Kidney (tissue), 14 donors: Measurements from ENCODE around the gene OGA. TPM values are rescaled to one million over a fixed set of nuclear protein-coding genes. Genes with fewer than 3 reads are reported as not detected.

Experiments
- DNase-seq, 5 donors: peaks; one replicate each; pipeline ENCODE4 v3.0.0-alpha.2; 2013 to 2020
- FAIRE-seq: peaks from 2 replicates; lab custom pipeline; 2012; peaks lifted over from hg19 to GRCh38; lab: Jason Lieb, UNC
- H3K27ac ChIP-seq, 2 donors: one replicate each; pipeline ENCODE4 v1.7.0; 2013; ENCODE audit warnings: low read depth in 2 of 2, low read length in 2 of 2, inconsistent platforms in 1 of 2
- H3K27me3 ChIP-seq: one replicate; pipeline ENCODE4 v1.7.1; 2013; ENCODE audit warnings: low read length, inconsistent platforms; ENCODE audit not compliant: control insufficient read depth, insufficient read depth
- H3K36me3 ChIP-seq, 3 donors: one replicate each; pipeline versions ENCODE4 v1.7.0 to v1.7.1; 2013; ENCODE audit warnings: low read length in 3 of 3, control low read depth in 1 of 3, inconsistent platforms in 1 of 3; ENCODE audit not compliant: insufficient read depth in 3 of 3, control insufficient read depth in 2 of 3
- H3K4me1 ChIP-seq, 3 donors: one replicate each; pipeline versions ENCODE4 v1.7.0 to v1.7.1; 2013; ENCODE audit warnings: low read length in 3 of 3, inconsistent platforms in 1 of 3, low read depth in 1 of 3; ENCODE audit not compliant: control insufficient read depth in 2 of 3, insufficient read depth in 2 of 3
- H3K4me3 ChIP-seq, 3 donors: one replicate each; pipeline versions ENCODE4 v1.7.0 to v1.8.1; 2013; ENCODE audit warnings: low read length in 3 of 3, control low read depth in 1 of 3, inconsistent platforms in 1 of 3
- H3K9ac ChIP-seq, 3 donors: one replicate each; pipeline versions ENCODE4 v1.7.0 to v1.7.1; 2013; ENCODE audit warnings: low read length in 3 of 3, control low read depth in 1 of 3, inconsistent platforms in 1 of 3
- H3K9me3 ChIP-seq, 3 donors: one replicate each; pipeline versions ENCODE4 v1.7.0 to v1.7.1; 2013; ENCODE audit warnings: low read length in 3 of 3, control low read depth in 1 of 3, inconsistent platforms in 1 of 3; ENCODE audit not compliant: control insufficient read depth in 2 of 3, insufficient read depth in 1 of 3
- CTCF ChIP-seq: IDR thresholded peaks from 3 replicates; pipeline ENCODE4 v1.5.1; 2012; ENCODE audit warnings: mild to moderate bottlenecking, moderate library complexity, borderline replicate concordance; ENCODE audit not compliant: insufficient read depth; ENCODE audit errors: extremely low read depth
- intact Hi-C: fragments of 100-400 bp; cut with DNase I; formaldehyde crosslinking; loops from one replicate; pipeline ENCODE4 v1.11.1; 2022
- polyA plus RNA-seq: library from polyadenylated mRNA; stranded (reverse); fragments of 350-450 nt; fragmentation: Illumina TruSeq; extraction: RNeasy Lipid Tissue Mini Kit (QIAGEN cat#74804); gene quantifications from one replicate; pipeline ENCODE4 v1.2.3, GENCODE V29; 2014; ENCODE audit warnings: low read depth, low replicate concordance; ENCODE audit not compliant: insufficient read depth
- total RNA-seq: library from RNA; stranded (reverse); fragmentation: NEBNext Ultra II Directional; extraction: Animal tissue kit (Norgen Biotek cat#: 25700); gene quantifications from one replicate; pipeline ENCODE4 v1.2.1, GENCODE V29; 2021
- donor health status: control.
- donor health status: control.
- donor health status: control.
- donor health status: control.
- donor health status: control.
- donor health status: DM: yes; HTN: yes; CAD: no.
- donor health status: Normal renal cell carcinoma (clear cell type).

Gene OGA
- total and polyA plus RNA-seq, 2 donors from 2014 or later = 33.4 to 146 TPM

GRCh38 chr10:101828766-101829551, 10.7 kb upstream of the OGA start:
- FAIRE-seq (no peak), DNase-seq (peak in 3 of 5 donors; percentile 29 to 84 (median 80))

DNA sequence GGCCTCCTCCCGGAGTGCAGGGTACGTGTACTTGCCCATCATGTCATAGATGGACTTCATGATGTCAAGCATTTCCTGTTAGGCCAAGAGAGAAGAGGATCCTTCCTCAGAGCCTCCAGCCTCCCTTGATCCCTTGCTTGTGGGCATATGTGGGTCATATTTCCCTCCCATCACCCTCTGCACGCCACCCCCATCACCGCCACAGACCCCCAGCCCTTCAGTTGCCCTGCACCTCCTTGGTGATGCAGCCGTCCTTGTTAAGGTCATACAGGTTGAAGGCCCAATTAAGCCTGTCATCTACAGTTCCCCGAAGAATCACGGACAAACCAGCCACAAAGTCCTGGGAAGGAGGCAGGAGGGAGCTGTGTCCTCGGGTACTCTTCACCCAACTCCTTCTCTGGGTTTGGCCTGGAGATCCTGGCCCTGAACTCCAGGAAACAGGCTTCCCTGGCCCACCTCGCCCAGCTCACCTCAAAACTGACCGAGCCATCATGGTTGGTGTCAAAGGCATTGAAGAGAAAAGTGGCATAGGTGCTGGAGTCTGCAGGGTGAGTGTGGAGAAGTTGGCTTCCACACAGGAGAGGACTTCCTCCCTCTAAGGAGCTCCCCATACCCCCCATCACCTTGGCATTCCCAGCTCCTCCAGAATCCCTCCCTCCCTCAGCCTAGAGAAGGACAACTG, 9.8 kb upstream of the OGA start:
- Histone ChIP-seq H3K36me3 (peaks cover 0 to 2% (median 0%) of the 10 kb centered on the region in 3 donors), H3K9me3 (no peaks in the 10 kb centered on the region), H3K27me3 (no peaks in the 10 kb centered on the region), H3K4me1 (peaks cover 4 to 14% (median 6%) of the 10 kb centered on the region in 3 donors), H3K4me3 (no peak overlapping the region), H3K9ac (no peak overlapping the region), H3K27ac (no peak overlapping the region)
- FAIRE-seq (no peak), DNase-seq (peak in 1 of 5 donors; percentile 37)
- TF ChIP-seq CTCF = no peak
- intact Hi-C loops = no loop called here

More at GRCh38 chr10:101828766-101829551, 10.7 kb upstream of the OGA start:
- no peak overlapping the region for H3K4me3 ChIP-seq
- H3K9me3 ChIP-seq = no peaks in the 10 kb centered on the region
- H3K4me1 ChIP-seq = peaks cover 4 to 14% (median 6%) of the 10 kb centered on the region in 3 donors
- intact Hi-C loops = no loop called here
- H3K27me3 ChIP-seq = no peaks in the 10 kb centered on the region
- H3K36me3 ChIP-seq = peaks cover 0 to 2% (median 0%) of the 10 kb centered on the region in 3 donors
- H3K9ac ChIP-seq = no peak overlapping the region
- no peak for TF ChIP-seq CTCF
- H3K27ac ChIP-seq = no peak overlapping the region

- Histone ChIP-seq H3K9me3 (no peaks in the 10 kb centered on the region), H3K9ac (no peak overlapping the region), H3K27ac (no peak overlapping the region), H3K4me1 (peaks cover 4 to 14% (median 6%) of the 10 kb centered on the region in 3 donors), H3K4me3 (no peak overlapping the region), H3K27me3 (no peaks in the 10 kb centered on the region), H3K36me3 (peaks cover 0 to 2% (median 0%) of the 10 kb centered on the region in 3 donors)
- FAIRE-seq (no peak), DNase-seq (peak in 1 of 5 donors; percentile 23)
- TF ChIP-seq CTCF = no peak
- intact Hi-C loops = no loop called here
Measured at GRCh38 chr10:101826852-101827434, 8.7 kb upstream of the OGA start.
